Measurements from ENCODE around the gene CYTH1. TPM values are rescaled to one million over a fixed set of nuclear protein-coding genes. Genes with fewer than 3 reads are reported as not detected.
A peak's percentile ranks its signal among the peaks of the same experiment; 100 is the strongest.

Gene CYTH1
- total RNA-seq, 1 experiment from 2014 or later, result 10.3 TPM

DNA sequence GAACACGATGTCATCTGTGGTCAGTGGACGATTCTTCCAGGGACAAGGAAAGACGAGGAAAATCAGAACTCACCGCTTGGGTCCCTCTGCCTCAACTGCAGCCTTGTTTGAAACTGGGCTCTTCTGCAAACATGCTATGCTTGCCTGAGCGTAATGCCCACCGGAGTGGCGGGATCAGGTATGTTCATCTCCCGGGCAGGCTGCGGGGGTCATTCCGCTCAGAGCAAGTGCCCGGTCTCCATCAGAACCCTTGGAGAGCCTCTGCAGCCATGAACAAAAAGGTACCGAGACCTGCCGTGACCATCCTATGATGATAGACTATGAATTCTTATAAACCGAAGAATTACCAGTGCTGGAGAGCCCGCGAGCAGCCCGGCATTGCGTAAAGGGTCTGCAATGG is 140.4 kb downstream of the CYTH1 start:
- no peaks in the 10 kb centered on the region for H3K36me3 ChIP-seq (replicated peaks; ENCODE audit: control insufficient read depth, insufficient read depth, low read length)
- no peak overlapping the region for H3K4me3 ChIP-seq (ENCODE audit: insufficient read depth, low read depth, low read length)
- DNase-seq, result no peak
- no peaks in the 10 kb centered on the region for H3K27me3 ChIP-seq (ENCODE audit: control insufficient read depth, insufficient read depth, low read length)

DNA sequence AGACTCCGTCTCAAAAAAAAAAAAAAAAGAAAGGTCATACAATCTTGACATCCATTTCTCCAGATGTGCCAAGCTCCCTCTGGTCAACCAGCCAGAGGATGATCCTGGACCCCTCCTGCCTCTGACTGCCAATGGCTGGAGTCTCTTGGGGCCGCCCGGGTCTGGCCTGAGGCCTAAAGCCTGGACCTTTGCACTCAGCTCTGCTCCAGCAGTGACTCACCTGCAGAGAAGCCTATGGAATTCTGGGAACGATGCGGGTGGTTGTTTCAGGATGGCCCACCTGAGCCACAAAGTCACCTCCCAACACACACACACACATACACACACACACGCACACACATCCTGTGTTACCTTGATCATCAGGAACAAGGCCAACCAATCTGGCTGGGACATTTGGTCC is 140.8 kb downstream of the CYTH1 start:
- no peak for DNase-seq

DNA sequence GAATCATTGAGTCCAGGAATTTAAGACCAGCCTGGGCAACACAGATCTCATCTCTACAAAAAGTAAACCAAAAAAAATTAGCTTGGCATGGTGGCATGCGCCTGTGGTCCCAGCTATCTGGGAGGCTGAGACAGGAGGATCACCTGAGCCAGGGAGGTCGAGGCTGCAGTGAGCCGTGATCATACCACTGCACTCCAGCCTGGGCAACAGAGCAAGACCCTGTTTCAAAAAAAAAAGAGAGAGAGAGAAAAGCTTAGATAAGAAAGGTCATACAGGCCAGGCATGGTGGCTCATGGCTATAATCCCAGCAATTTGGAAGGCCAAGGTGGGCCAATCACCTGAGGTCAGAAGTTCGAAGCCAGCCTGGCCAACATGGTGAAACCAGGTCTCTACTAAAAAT is 141.4 kb downstream of the CYTH1 start:
- Histone ChIP-seq H3K36me3 (replicated peaks; ENCODE audit: control insufficient read depth, insufficient read depth, low read length) (no peaks in the 10 kb centered on the region), H3K27me3 (ENCODE audit: control insufficient read depth, insufficient read depth, low read length) (no peaks in the 10 kb centered on the region), H3K4me3 (ENCODE audit: insufficient read depth, low read depth, low read length) (no peak overlapping the region)
- DNase-seq, result no peak

More for the DNA sequence above, 140.8 kb downstream of the CYTH1 start:
- no peak overlapping the region for H3K4me3 ChIP-seq (ENCODE audit: insufficient read depth, low read depth, low read length)
- no peaks in the 10 kb centered on the region for H3K36me3 ChIP-seq (replicated peaks; ENCODE audit: control insufficient read depth, insufficient read depth, low read length)
- H3K27me3 ChIP-seq (ENCODE audit: control insufficient read depth, insufficient read depth, low read length), result no peaks in the 10 kb centered on the region

DNA sequence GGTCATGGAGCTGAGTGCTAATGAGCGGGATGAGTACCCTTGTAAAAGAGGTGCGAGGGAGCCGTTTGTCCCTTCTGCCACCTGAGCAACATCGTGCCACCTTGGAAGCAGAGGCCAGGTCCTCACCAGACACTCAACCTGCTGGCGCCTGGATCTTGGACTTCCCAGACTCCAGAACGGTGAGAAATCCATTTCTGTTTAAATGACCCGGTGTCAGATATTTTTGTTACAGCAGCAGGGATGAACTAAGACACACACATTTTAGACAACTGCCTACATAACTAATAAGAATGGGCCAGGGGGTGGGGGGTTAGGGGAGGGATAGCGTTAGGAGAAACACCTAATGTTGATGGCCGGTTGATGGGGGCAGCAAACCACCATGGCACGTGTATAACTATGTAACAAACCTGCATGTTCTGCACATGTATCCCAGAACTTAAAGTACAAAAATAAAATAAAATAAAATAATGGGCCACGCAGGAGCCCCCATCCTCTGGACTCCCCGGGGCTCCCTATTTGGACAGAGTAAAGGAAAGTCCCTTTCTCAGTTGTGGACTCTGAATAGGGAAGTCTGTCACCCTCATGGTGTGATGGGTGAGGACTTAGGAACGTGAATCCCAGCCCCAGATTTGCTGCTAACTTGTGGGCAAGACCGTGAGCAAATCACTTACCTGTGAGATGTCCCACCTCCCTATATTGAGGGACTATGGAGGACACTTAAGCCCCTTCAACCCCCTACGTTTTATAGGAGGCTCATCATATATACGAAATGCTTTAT is 144.2 kb downstream of the CYTH1 start:
- Histone ChIP-seq H3K4me3 (ENCODE audit: insufficient read depth, low read depth, low read length) (no peak overlapping the region), H3K27me3 (ENCODE audit: control insufficient read depth, insufficient read depth, low read length) (no peaks in the 10 kb centered on the region), H3K36me3 (replicated peaks; ENCODE audit: control insufficient read depth, insufficient read depth, low read length) (no peaks in the 10 kb centered on the region)
- DNase-seq, result no peak

DNA sequence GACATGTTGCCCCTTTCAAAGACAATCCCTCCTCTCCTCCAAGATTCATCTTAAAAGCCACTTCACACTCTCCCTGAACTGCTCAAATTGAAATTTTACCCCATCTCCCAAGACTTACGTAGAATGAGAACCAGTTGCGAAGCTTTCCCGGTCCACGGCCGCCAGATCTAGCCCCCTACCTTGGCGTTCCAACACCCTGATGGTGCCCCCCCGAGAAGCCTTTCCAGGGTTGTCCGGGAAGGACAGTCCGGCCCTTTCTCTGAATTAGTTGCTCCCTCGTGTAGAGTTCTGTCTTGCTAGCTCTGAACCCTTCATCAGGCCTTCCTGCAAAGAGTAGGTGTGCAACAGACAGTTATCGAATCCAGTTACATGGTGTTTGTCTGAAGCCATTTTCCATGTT is 144.9 kb downstream of the CYTH1 start:
- DNase-seq, result no peak
- no peaks in the 10 kb centered on the region for H3K36me3 ChIP-seq (replicated peaks; ENCODE audit: control insufficient read depth, insufficient read depth, low read length)
- H3K4me3 ChIP-seq (ENCODE audit: insufficient read depth, low read depth, low read length), result no peak overlapping the region
- H3K27me3 ChIP-seq (ENCODE audit: control insufficient read depth, insufficient read depth, low read length), result no peaks in the 10 kb centered on the region

DNA sequence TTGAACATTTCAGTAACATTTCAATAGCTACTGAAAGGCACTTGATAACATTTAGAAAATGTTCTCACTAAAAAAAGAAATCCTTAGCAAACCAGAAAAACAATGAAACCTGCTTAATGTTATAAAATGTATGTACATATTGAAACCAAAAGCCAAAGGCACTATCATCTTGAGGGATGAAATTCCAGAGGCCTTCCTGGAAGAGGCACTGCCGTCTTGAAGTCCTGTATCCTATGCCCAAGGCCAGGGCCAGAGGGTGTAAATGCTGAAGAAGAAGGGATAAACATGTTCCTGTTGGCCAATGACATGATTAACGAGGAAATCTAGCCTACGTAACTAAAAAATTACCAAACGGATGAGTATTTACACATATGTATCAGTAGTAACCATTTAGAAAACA is 147.9 kb downstream of the CYTH1 start:
- H3K27me3 ChIP-seq (ENCODE audit: control insufficient read depth, insufficient read depth, low read length), result no peaks in the 10 kb centered on the region
- no peak for DNase-seq
- H3K4me3 ChIP-seq (ENCODE audit: insufficient read depth, low read depth, low read length), result no peak overlapping the region
- H3K36me3 ChIP-seq (replicated peaks; ENCODE audit: control insufficient read depth, insufficient read depth, low read length), result no peaks in the 10 kb centered on the region

DNA sequence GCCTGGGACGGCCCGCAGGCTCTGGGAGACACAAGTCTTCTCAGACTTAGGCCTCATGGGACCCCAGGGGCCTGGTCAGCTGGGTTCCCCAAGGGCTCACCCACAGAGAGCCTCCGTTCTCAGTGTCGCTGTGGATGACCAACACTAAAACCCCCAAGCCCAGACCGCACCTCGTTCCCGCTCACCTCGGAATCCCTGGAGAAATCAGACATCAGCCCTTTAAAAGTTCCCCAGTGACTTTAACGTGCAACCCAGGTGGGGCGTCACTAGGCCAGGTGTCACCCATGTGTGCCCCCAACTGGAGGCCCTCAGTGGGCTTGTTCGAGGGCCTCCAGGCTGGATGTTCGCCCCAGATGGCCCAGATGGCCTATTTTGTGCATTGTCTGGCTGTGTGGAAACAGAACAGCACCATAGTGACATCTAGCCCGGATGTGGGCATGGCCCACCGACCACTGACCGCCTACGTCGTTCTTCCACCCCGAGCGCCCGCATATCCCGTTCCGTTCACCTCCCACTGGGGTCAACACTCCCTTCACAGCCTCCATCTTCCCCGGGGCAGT is 152.6 kb downstream of the CYTH1 start:
- no peak for DNase-seq
- Histone ChIP-seq H3K36me3 (replicated peaks; ENCODE audit: control insufficient read depth, insufficient read depth, low read length) (no peaks in the 10 kb centered on the region), H3K4me3 (ENCODE audit: insufficient read depth, low read depth, low read length) (no peak overlapping the region), H3K27me3 (ENCODE audit: control insufficient read depth, insufficient read depth, low read length) (no peaks in the 10 kb centered on the region)

DNA sequence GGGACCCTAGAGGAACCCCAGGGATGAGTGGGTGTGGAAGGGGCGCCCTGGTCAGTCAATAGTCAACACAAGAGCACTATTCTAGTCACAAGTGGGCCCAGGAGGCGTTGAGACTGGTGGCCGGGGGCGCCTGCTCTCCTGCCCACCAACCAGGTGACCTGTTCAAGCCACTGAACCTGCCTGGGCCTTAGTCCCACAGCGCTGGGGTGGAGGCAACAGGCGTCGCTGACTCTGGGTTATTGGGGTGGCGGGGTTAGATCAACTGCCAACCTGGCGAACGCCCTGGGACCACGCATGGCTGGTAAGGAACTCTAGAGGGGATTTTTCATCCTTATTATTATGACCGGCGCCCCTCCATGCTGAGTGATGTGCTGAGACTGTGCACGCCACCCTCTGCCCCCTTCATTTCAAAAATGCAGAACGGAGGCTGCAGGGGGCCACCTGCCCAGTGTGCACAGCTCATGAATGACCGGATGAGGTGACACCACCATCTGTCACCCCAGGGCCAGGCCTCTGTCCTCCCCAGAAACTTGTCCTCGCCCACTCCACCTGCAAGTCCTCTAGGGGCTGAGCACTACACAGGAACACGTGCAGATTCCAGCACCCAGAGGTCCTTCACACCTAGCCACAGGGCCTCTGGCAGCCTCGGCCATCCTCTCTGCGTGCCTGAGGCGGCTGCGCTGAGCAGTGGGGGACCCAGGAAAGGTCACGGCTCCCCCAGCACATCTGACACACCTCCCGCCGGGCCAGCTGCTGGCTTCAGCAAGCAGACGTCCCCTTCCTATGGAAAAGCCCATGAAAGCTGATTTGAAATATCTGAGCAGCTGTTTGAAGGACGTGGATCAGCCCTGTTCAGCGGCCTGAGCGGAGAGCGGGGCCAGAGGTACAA is 153.3 kb downstream of the CYTH1 start:
- H3K27me3 ChIP-seq (ENCODE audit: control insufficient read depth, insufficient read depth, low read length), result no peaks in the 10 kb centered on the region
- no peaks in the 10 kb centered on the region for H3K36me3 ChIP-seq (replicated peaks; ENCODE audit: control insufficient read depth, insufficient read depth, low read length)
- H3K4me3 ChIP-seq (ENCODE audit: insufficient read depth, low read depth, low read length), result no peak overlapping the region
- DNase-seq, result peak; percentile 37

DNA sequence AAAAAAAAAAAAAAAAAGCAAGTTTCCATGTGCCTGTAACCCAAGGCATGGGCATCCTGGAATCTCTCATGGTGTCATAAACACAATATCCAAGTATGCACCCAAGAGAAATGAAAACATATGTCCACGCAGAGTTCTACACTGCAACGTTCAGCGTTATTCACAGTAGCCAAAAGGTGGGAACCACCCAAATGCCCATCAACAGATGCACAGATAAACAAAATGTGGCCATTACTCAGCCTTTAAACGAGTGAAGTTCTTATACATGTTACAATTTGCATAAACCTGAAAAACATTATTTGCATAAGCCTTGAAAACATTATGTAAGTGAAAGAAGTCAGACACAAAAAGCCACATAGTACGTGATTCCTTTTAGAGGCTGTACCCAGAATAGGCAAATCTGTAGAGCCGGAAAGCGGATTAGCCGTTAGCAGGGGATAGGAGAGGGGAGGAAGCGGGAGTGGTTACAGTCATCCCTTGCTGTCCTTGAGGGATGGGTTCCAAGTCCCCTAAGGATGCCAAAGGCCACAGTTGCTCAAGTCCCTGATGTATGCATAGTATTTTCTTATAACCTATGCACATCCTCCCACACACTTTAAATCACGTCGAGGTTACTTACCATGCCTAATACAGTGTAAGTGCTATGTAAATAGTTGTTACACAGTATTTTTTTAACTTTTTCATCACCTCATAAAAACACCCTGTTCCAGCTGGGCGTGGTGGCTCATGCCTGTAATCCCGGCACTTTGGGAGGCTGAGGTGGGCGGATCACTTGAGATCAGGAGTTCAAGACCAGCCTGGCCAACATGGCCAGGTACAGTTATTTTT is 157.5 kb downstream of the CYTH1 start:
- Histone ChIP-seq H3K27me3 (ENCODE audit: control insufficient read depth, insufficient read depth, low read length) (no peaks in the 10 kb centered on the region), H3K36me3 (replicated peaks; ENCODE audit: control insufficient read depth, insufficient read depth, low read length) (no peaks in the 10 kb centered on the region), H3K4me3 (ENCODE audit: insufficient read depth, low read depth, low read length) (no peak overlapping the region)
- DNase-seq, result no peak

Other genes starting within 250 kb of the CYTH1 start
- 0.59 and 0.87 TPM in 2 replicates for gene DNAH17, start 204.9 kb downstream of the CYTH1 start, total RNA-seq (2014; rRNA removed; shearing (Covaris generic))
- gene USP36, start 58.5 kb upstream of the CYTH1 start, total RNA-seq (2014; rRNA removed; shearing (Covaris generic)), result 24.6 and 32.8 TPM in 2 replicates
- 0.07 TPM in 1 of 2 replicates, not detected in the other for gene CEP295NL, start 120.9 kb upstream of the CYTH1 start, total RNA-seq (2014; rRNA removed; shearing (Covaris generic))
- 12.3 and 13.9 TPM in 2 replicates for gene TIMP2, start 143.1 kb upstream of the CYTH1 start, total RNA-seq (2014; rRNA removed; shearing (Covaris generic))
- 116 and 129 TPM in 2 replicates for gene LGALS3BP, start 197.7 kb upstream of the CYTH1 start, total RNA-seq (2014; rRNA removed; shearing (Covaris generic))
- gene CANT1, start 227.5 kb upstream of the CYTH1 start, total RNA-seq (2014; rRNA removed; shearing (Covaris generic)), result 27.3 and 29.6 TPM in 2 replicates
- gene C1QTNF1, start 241.9 kb upstream of the CYTH1 start, total RNA-seq (2014; rRNA removed; shearing (Covaris generic)), result 0.28 and 0.67 TPM in 2 replicates

Measured in H7 (cell line).